GM21717 (cell line): ENCODE measurements around the gene GALNT18.

Experiments
- ATAC-seq: cut with Tn5 transposase; IDR thresholded peaks from one replicate; pipeline ENCODE4 v1.9.1; 2021; ENCODE audit warnings: mild to moderate bottlenecking, moderate library complexity; ENCODE audit not compliant: unreplicated experiment

GALNT18 gene

GRCh38 chr11:11391796-11392463 lies 229.9 kb downstream of the GALNT18 start:
- ATAC-seq: no peak

- no peak for ATAC-seq
These were observed 230.6 kb downstream of the GALNT18 start for GRCh38 chr11:11391169-11391568.

- no peak for ATAC-seq
These were observed 231.6 kb downstream of the GALNT18 start for GRCh38 chr11:11390068-11390771.

- no peak for ATAC-seq
These were observed 232.6 kb downstream of the GALNT18 start for GRCh38 chr11:11389238-11389637.

GRCh38 chr11:11387622-11388305 lies 234.0 kb downstream of the GALNT18 start:
- ATAC-seq: no peak

GRCh38 chr11:11387207-11387606 lies 234.6 kb downstream of the GALNT18 start:
- no peak for ATAC-seq

- ATAC-seq: no peak
These were observed 237.0 kb downstream of the GALNT18 start for GRCh38 chr11:11384829-11385228.

GRCh38 chr11:11383995-11384394 lies 237.8 kb downstream of the GALNT18 start:
- ATAC-seq: no peak

GRCh38 chr11:11382858-11383532 lies 238.8 kb downstream of the GALNT18 start:
- no peak for ATAC-seq

GRCh38 chr11:11381471-11382105 lies 240.2 kb downstream of the GALNT18 start:
- no peak for ATAC-seq

GRCh38 chr11:11380883-11381282 lies 240.9 kb downstream of the GALNT18 start:
- ATAC-seq: no peak

GRCh38 chr11:11380340-11380739 lies 241.5 kb downstream of the GALNT18 start:
- no peak for ATAC-seq

- no peak for ATAC-seq
These were observed 242.1 kb downstream of the GALNT18 start for GRCh38 chr11:11379661-11380060.

GRCh38 chr11:11378184-11378940 lies 243.4 kb downstream of the GALNT18 start:
- ATAC-seq: no peak

- no peak for ATAC-seq
These were observed 247.3 kb downstream of the GALNT18 start for GRCh38 chr11:11374358-11375148.

GRCh38 chr11:11373934-11374333 lies 247.9 kb downstream of the GALNT18 start:
- ATAC-seq: no peak

GRCh38 chr11:11372461-11372860 lies 249.3 kb downstream of the GALNT18 start:
- no peak for ATAC-seq

- ATAC-seq: no peak
These were observed 250.9 kb downstream of the GALNT18 start for GRCh38 chr11:11370962-11371303.

- ATAC-seq: no peak
These were observed 251.4 kb downstream of the GALNT18 start for GRCh38 chr11:11370255-11370961.
